GM19467 (cell line): Measurements from ENCODE around the gene UROS.

Source experiments
- ATAC-seq: cut with Tn5 transposase; IDR thresholded peaks from one replicate; pipeline ENCODE4 v1.9.1; 2021; ENCODE audit warnings: mild to moderate bottlenecking, moderate library complexity; ENCODE audit not compliant: unreplicated experiment

Gene UROS

GRCh38 chr10:125822878-125823662, at the start of gene UROS, which contains the start of gene BCCIP:
Gene UROS, minus strand, starts transcription at chr10:125823258. Its CDS starts 6,759 bp downstream, at chr10:125816499.
Gene BCCIP, plus strand, starts transcription at chr10:125823546. Its CDS starts 12 bp downstream, at chr10:125823558.
- peak; percentile 69 for ATAC-seq

GRCh38 chr10:125871338-125871737, 48.3 kb upstream of the UROS start:
- no peak for ATAC-seq

- ATAC-seq = no peak
Measured at GRCh38 chr10:125868372-125868975, 45.4 kb upstream of the UROS start.

GRCh38 chr10:125866421-125867029, 43.5 kb upstream of the UROS start:
- ATAC-seq = no peak

GRCh38 chr10:125865120-125865519, 42.1 kb upstream of the UROS start:
- ATAC-seq = no peak

GRCh38 chr10:125859128-125859817, 36.2 kb upstream of the UROS start:
- no peak for ATAC-seq

GRCh38 chr10:125857185-125857760, 34.2 kb upstream of the UROS start:
- ATAC-seq = no peak

- no peak for ATAC-seq
Measured at GRCh38 chr10:125852487-125852886, 29.4 kb upstream of the UROS start.

- no peak for ATAC-seq
Measured at GRCh38 chr10:125850766-125851731, 28.0 kb upstream of the UROS start.

- ATAC-seq = no peak
Measured at GRCh38 chr10:125849448-125849847, 26.4 kb upstream of the UROS start.

GRCh38 chr10:125848857-125849256, 25.8 kb upstream of the UROS start:
- ATAC-seq = no peak

- ATAC-seq = no peak
Measured at GRCh38 chr10:125848371-125848770, 25.3 kb upstream of the UROS start.

- ATAC-seq = no peak
Measured at GRCh38 chr10:125846894-125847293, 23.8 kb upstream of the UROS start.

GRCh38 chr10:125845617-125846016, 22.6 kb upstream of the UROS start:
- ATAC-seq = no peak

GRCh38 chr10:125844751-125845221, 21.7 kb upstream of the UROS start:
- no peak for ATAC-seq

GRCh38 chr10:125843603-125844329, 20.7 kb upstream of the UROS start:
- no peak for ATAC-seq

GRCh38 chr10:125840955-125841354, 17.9 kb upstream of the UROS start:
- no peak for ATAC-seq

- no peak for ATAC-seq
Measured at GRCh38 chr10:125840406-125840805, 17.3 kb upstream of the UROS start.
